GM19455 (cell line): ENCODE data around the gene OR2J1.
"Not testable (repeated sequence)": the region's sequence is repeated elsewhere in the genome, so short reads cannot be mapped to it uniquely, and the experiment has no call there.

Experiments used
- ATAC-seq: cut with Tn5 transposase; IDR thresholded peaks from one replicate; pipeline ENCODE4 v1.9.1; 2021; ENCODE audit not compliant: unreplicated experiment

The OR2J1 gene

GRCh38 chr6:29099190-29099589 lies at the start of gene OR2J1:
TSS of gene OR2J1 (plus strand) at chr6:29099490. CDS start at chr6:29100943, 1,453 bp downstream.
- ATAC-seq: no peak

GRCh38 chr6:29051680-29052079 lies 47.6 kb upstream of the OR2J1 start:
- no peak for ATAC-seq

- peak; percentile 57 for ATAC-seq
These were observed 27.2 kb upstream of the OR2J1 start for GRCh38 chr6:29071831-29072723.

- no peak for ATAC-seq
These were observed 20.1 kb upstream of the OR2J1 start for GRCh38 chr6:29079203-29079602.

GRCh38 chr6:29081312-29081711 lies 18.0 kb upstream of the OR2J1 start:
- ATAC-seq: no peak

DNA sequence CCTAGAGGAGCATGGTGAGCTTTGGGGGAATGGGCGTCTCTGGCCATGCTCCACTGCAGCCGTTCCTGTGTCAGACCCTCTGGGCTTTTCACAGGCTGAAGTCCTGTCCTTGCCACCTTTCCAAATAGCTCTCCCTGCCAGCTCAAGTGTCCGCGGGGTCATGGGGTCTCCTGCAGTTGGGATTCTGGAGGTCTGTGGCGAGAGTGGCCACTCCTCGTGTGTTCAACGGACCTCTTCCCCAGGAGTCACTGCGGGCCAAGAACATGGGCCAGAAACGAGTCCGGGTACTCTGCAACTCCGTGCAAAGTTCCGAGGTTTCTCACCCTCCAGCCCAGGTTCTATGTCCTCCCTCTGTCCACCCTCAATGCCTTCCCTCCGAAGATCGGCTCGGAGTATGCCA lies 16.8 kb upstream of the OR2J1 start:
- no peak for ATAC-seq

DNA sequence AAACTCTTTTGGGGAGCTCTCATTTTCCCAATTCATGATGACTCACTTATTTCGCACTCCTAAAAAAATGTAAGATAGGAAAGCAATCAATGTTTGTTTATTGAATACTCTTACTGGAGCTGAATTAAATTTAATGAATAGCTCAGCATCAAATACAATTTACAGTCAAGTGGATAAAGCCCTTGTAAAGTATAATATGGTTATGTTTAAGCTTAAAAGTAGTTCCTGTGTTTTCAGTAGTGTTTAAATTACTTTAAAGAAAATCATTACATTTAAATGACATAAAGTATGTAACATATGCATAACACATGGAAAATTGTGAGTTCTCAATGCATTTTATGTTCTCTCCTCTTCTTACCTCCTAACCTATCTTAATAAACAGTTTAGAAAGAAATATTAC lies 12.1 kb upstream of the OR2J1 start, which contains the start of gene OR2B3:
TSS of gene OR2B3 (minus strand) at position 101 of the 400 bp plus-strand sequence. CDS start at position 36, 65 bp downstream.
- ATAC-seq: no peak

- no peak for ATAC-seq
These were observed 6.3 kb upstream of the OR2J1 start for GRCh38 chr6:29092957-29093356.

DNA sequence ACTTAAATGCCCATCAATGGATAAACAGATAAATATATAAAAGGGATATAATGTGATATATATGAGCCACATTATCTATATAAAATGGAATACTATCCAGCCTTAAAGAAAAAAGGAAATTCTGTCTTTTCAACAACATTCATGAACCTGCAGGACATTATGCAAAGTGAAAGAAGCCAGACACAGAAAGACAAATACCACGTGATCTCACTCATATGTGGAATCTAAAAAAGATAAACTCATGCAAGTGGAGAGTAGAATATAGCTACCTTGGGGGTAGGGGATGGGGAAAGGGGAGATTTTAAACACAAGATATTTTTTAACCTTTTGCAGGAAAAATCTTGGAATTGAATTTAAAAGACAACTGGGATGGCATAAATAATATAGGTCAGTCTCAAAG lies 1.5 kb upstream of the OR2J1 start:
- no peak for ATAC-seq

- ATAC-seq: no peak
These were observed 8.5 kb downstream of the OR2J1 start, which contains the start of gene OR2J3 for GRCh38 chr6:29107758-29108157. TSS of gene OR2J3 (plus strand) at chr6:29108058. CDS start at chr6:29111891, 3,833 bp downstream.

DNA sequence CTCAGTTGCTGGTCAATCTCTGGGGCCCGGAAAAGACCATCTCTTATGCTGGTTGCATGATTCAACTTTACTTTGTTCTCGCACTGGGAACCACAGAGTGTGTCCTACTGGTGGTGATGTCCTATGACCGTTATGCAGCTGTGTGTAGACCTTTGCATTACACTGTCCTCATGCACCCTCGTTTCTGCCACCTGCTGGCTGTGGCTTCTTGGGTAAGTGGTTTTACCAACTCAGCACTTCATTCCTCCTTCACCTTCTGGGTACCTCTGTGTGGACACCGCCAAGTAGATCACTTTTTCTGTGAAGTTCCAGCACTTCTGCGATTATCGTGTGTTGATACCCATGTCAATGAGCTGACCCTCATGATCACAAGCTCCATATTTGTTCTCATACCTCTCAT lies 12.8 kb downstream of the OR2J1 start:
- no peak for ATAC-seq

DNA sequence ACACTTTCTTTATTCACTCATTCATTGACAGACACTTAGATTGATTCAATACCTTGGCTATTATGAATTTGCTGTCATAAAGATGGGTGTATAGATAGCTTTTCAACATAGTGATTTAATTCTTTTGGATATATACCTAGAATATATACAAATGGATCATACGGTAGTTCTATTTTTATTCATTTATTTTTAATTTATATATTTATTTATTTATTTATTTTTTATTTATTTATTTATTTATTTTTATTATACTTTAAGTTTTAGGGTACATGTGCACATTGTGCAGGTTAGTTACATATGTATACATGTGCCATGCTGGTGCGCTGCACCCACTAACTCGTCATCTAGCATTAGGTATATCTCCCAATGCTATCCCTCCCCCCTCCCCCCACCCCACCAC lies 15.7 kb downstream of the OR2J1 start:
- ATAC-seq: not testable (repeated sequence)

DNA sequence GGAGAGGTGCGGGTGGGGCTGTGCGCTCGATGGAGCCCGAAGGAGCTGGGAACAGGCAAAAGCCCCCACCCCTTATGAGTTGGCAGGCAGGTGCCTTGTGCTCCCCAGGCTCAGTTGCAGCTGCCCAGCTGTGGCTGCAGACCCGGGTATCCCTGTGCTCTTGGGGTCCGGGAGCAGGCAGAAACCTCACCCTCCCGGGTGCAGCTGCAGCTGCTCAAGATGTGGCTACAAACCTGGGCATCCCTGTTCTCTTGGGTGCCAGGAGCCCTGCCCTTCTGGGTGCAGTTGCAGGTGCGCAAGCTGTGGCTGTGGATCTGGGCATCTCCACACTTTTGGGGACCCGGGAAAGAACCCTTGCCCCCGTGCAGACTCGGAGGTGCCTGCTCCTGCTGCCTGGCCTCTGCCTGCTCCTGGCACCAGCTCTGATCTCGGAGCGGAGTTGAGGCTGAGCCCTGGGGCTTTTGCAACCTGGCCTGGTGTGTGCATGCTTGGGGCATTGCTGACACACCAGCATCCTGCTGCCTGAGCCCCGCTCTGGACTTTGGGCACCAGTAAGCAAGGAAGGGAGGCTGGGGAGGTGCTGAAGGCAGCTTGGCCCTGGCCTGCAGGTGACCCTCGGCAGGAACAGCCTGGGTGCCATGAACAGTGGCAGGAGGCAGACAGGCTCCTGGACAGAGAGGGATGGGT lies 30.2 kb downstream of the OR2J1 start:
- no peak for ATAC-seq

DNA sequence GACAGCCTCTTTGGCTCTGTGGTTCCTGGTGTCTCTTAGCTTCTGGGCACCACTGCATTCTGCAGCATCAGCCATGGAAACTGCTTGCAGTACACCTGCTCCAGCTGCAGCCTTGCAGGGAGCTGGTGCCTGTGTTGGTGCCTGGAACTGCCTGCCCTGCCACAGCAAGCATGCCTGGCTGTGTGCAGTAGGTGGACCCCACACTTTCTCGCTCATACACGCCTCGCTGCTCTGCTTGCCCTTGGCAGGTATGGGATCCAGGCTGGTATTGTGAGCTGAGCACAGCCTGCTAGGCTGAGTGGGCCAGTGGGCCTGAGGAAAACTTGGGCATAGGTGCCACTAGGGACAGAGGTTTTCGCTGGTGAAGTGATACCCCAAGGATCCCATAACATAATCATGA lies 31.4 kb downstream of the OR2J1 start:
- ATAC-seq: no peak

DNA sequence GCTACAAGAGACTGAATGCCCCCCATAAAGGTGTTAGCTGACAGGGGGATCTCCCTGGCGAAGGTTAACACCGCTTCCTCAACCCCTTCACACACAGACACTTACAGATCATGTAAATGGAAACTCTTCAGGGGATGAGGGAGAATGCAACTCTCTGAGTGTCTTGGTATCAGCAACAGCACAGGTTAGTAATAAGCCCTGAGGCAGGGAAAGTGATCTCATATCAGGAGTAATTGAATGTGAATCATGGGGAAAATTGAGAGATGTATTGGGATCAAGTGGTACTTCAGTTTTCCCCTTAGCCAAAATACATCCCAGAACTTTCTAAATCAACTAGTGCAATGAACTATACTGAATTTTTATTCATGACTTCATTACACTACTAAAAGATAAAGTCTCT lies 32.4 kb downstream of the OR2J1 start:
- ATAC-seq: no peak

DNA sequence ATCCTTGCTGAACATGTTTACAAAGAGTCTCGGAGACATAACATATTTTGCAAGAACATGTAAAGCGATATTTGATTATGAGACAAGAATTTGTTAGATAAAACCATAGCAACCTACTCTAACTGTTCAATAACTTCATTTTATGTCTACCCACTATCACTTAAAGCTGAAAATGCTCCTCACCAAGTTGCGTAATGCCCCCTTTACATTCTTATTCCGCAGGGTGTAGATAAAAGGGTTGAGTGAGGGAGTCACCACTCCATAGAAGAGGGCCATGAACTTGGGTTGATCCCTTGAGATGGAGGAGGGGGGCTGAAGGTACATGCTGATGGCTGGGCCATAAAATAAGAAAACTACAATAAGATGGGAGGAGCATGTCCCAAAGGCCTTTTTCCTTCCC lies 38.4 kb downstream of the OR2J1 start:
- ATAC-seq: no peak

- no peak for ATAC-seq
These were observed 42.3 kb downstream of the OR2J1 start for GRCh38 chr6:29141606-29142005.

GRCh38 chr6:29142309-29142708 lies 43.0 kb downstream of the OR2J1 start:
- ATAC-seq: no peak

- no peak for ATAC-seq
These were observed 46.9 kb downstream of the OR2J1 start for GRCh38 chr6:29146179-29146578.

DNA sequence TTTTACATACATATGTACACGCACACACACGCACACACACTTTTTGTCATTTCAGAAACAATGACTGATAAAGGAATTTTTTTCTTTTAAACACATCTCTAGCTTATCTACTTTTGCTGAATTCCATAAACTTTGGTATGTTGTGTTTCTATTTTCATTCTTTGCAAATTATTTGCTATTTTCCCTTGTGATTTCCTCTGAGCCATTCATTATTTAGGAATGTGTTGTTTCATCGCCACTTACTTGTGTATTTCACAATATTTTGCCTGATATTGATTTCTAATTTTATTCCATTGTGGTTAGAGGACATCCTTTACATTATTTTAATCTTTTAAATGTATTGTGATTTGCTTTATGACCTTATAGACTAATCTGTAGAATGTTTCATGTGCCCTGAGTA lies 47.8 kb downstream of the OR2J1 start:
- no peak for ATAC-seq

GRCh38 chr6:29149444-29149843 lies 50.2 kb downstream of the OR2J1 start:
- ATAC-seq: not testable (repeated sequence)
